Cardiac muscle cell (in vitro differentiated cells and primary cell): Measurements from ENCODE around the gene APBA2. TPM values are rescaled to one million over a fixed set of nuclear protein-coding genes. Genes with fewer than 3 reads are reported as not detected.

Experiments used
- DNase-seq, 2 donors: peaks; one replicate each; pipeline versions ENCODE4 v3.0.0 to v3.0.0-alpha.2; 2010 to 2017; ENCODE audit warnings: low read depth in 1 of 2, low spot score in 1 of 2
- H3K27ac ChIP-seq: fragments of 200-600 bp; sonication (generic); 2 replicates; pipeline ENCODE4 v1.5.1; 2016
- H3K27me3 ChIP-seq: fragments of 200-600 bp; sonication (generic); 2 replicates; pipeline ENCODE4 v1.6.0; 2016; ENCODE audit warnings: control low read depth
- H3K36me3 ChIP-seq: fragments of 200-600 bp; sonication (generic); 2 replicates; pipeline ENCODE4 v1.5.1; 2016; ENCODE audit warnings: control low read depth
- H3K4me1 ChIP-seq: fragments of 200-600 bp; sonication (generic); 2 replicates; pipeline ENCODE4 v1.8.1; 2017; ENCODE audit warnings: low read depth, mild to moderate bottlenecking, mixed run types
- H3K4me3 ChIP-seq: fragments of 200-600 bp; sonication (generic); 2 replicates; pipeline ENCODE4 v1.5.1; 2016; ENCODE audit warnings: mild to moderate bottlenecking
- H3K9me3 ChIP-seq: fragments of 200-600 bp; sonication (generic); 2 replicates; pipeline ENCODE4 v1.5.1; 2017; ENCODE audit warnings: low read depth, mild to moderate bottlenecking, control low read depth
- polyA plus RNA-seq: library from polyadenylated mRNA; unstranded; fragments of >200 nt; fragmentation: Nextera tagmentation; extraction: Ambion mirVana; gene quantifications from 2 replicates; pipeline ENCODE4 v1.2.1, GENCODE V29; 2016
- total RNA-seq: library from RNA; depleted of rRNA; stranded (reverse); fragments of >200 nt; gene quantifications from 2 replicates; pipeline ENCODE4 v1.2.3, GENCODE V29; 2016
- TF ChIP-seq, protein P1 (sequence below): IDR thresholded peaks from 2 replicates; pipeline ENCODE4 v1.5.1; 2012; ENCODE audit warnings: low read depth, mild to moderate bottlenecking, low read length

Gene APBA2
- total and polyA plus RNA-seq, 2 experiments from 2014 or later: 20.5 to 33.2 TPM

DNA sequence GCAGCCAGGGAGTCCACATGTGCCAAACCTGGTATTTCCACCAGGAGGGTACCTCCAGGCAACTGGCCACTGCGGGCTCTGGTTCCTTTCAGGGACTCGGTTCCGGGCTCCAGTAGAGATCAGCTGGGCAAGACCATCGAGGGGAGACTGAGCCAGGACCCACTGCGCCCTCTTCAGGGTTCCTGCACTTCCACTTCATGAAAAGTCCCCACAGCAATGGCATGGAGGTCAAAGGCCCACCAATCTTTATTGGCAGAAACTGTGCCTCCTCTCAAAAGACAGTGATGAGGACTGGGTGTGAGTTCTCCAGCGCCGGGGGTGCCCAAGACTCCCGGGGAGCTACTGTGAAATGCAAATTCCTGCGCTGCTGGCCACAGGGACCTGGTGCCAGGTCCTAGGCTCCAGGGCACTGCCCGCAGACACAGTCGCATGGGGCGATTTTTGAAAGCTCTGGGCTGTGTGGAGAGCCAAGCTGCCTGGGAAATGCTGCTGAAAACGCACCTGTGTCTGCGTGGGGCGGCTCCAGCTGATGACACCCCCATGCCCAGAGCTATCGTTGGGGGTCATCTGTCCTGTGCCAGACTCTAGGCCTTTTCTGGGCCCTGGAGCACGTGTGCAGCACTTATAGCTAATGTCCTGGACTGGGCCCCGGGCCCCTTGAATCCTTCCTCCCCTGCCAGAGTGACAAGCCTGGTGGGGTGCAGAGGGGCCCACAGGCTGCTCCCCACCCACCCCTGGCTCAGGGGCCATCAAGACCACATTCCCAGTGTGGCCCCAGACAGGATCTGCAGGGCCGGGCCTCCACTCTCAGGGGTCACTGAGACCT, 239.8 kb downstream of the APBA2 start:
- Histone ChIP-seq H3K9me3 (no peaks in the 10 kb centered on the region), H3K27ac (no peak overlapping the region), H3K36me3 (no peaks in the 10 kb centered on the region), H3K4me3 (no peak overlapping the region), H3K27me3 (no peaks in the 10 kb centered on the region), H3K4me1 (no peaks in the 10 kb centered on the region)
- TF ChIP-seq, protein P1, sequence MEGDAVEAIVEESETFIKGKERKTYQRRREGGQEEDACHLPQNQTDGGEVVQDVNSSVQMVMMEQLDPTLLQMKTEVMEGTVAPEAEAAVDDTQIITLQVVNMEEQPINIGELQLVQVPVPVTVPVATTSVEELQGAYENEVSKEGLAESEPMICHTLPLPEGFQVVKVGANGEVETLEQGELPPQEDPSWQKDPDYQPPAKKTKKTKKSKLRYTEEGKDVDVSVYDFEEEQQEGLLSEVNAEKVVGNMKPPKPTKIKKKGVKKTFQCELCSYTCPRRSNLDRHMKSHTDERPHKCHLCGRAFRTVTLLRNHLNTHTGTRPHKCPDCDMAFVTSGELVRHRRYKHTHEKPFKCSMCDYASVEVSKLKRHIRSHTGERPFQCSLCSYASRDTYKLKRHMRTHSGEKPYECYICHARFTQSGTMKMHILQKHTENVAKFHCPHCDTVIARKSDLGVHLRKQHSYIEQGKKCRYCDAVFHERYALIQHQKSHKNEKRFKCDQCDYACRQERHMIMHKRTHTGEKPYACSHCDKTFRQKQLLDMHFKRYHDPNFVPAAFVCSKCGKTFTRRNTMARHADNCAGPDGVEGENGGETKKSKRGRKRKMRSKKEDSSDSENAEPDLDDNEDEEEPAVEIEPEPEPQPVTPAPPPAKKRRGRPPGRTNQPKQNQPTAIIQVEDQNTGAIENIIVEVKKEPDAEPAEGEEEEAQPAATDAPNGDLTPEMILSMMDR: no peak
- no peak for DNase-seq

DNA sequence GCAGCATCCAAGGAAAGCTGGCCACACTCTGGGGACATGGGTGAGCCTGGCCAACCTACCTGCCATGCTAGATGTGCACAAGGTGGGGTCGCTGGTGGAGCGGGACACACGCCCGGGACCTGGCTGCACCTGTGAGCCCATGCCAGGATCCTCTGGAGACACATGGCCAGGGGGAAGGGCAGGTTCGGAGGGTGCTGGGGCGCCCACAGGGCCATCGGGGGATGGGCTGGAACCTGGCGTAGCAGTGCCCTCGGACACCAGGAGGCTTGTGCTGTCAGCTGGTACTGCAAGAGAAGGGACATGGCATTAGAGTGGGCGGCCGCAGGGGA, 240.4 kb downstream of the APBA2 start:
- Histone ChIP-seq H3K4me3 (no peak overlapping the region), H3K27ac (no peak overlapping the region), H3K9me3 (no peaks in the 10 kb centered on the region), H3K27me3 (no peaks in the 10 kb centered on the region), H3K4me1 (no peaks in the 10 kb centered on the region), H3K36me3 (no peaks in the 10 kb centered on the region)
- DNase-seq: no peak
- TF ChIP-seq, protein P1: no peak

DNA sequence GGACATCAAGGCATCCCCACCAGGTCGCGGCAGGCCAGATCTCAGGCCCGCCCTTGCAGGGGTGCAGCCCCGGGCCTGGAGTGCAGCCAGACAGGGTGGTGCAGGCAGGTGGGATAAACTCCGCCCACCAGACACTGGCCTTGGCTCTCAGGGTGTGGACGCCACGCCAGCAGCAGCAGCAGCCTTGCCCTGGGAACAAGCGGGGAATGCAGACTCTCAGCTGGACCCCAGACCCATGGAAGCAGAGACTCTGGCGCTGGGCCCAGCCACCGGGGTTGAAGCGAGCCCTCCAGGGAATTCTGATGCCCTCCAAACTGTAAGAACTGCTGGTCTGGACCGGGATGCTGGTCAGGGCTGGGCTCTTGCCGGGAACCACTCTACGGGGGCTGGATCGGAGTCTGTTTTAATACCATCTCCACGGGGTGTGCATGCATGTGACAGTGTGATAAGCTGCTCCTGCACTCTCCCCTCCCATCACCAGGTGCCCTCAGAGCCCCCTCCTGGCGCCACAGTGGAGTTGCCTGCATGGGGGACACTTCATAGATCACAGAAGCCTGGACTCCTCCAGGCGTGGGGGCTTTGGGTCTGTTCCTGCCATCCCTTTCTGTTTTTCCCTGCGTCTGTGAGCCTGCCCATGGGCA, 241.2 kb downstream of the APBA2 start:
- Histone ChIP-seq H3K4me1 (no peaks in the 10 kb centered on the region), H3K27me3 (no peaks in the 10 kb centered on the region), H3K9me3 (no peaks in the 10 kb centered on the region), H3K27ac (no peak overlapping the region), H3K36me3 (no peaks in the 10 kb centered on the region), H3K4me3 (no peak overlapping the region)
- DNase-seq: no peak
- TF ChIP-seq, protein P1: peak; percentile 5

DNA sequence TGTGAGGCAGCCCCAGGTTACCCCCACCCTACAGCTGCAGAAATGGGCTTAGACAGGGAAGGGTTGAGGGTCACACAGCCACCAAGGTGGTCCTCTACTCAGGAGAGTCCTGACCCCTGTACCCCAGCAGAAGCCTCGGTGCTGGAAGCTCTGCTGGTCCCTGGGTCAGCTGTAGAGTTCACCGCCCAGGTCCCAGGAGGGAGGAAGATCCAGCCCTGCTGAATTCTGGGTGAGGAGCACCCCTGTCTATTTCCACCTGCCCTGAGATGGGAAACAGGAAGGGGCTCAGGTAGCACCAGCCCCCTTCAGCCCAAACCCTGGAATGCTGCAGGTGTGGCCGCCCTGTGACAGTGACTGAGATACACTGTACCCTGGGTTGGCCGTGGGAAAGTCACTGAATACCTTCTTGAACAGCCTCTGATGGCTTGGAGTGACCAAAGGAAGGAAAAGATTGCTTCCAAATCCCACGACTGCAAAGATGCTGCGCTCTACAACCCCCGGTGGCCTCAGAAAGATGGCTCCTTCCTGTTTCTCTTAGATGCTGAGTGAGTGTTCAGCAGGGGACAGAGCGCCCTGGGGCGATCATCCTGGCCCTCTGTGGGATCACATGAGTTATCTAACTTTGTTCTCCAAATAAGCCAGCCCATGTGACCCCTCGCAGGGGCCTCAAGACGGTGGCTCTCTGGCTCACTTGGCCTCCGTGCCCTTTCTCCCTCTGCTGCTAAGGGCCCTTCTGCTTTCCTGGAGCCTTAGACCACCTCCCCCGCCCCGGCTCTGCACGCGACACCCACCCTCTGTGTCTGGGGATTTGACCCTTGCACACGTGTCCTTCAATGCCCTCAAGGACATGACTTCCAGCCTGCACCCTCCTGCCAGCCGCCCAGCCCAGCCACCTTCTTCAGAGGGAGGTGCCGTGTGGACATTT, 242.0 kb downstream of the APBA2 start:
- Histone ChIP-seq H3K27me3 (no peaks in the 10 kb centered on the region), H3K4me3 (no peak overlapping the region), H3K9me3 (no peaks in the 10 kb centered on the region), H3K36me3 (no peaks in the 10 kb centered on the region), H3K27ac (no peak overlapping the region), H3K4me1 (no peaks in the 10 kb centered on the region)
- TF ChIP-seq, protein P1: no peak
- no peak for DNase-seq

DNA sequence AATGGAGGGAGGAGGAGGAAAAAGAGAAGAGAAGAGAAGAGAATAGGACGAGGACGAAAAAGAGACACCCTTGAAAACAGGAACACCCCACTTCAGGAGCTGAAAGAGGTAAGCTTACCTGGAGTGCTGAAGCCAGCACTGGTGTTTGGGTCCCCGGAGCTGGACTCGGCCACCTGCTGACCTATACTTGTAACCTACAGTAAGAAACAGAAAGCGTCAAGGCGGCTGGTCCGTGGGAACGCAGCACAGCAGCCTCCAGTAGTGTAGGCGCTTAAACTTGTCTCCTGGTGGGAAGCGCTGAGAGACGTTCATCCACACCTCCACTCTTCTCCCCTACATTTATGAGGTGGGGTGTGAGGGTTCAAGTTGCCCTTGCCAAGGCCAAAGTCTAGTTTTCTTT, 242.9 kb downstream of the APBA2 start:
- H3K9me3 ChIP-seq: no peaks in the 10 kb centered on the region
- H3K4me3 ChIP-seq: no peak overlapping the region
- H3K27ac ChIP-seq: no peak overlapping the region
- TF ChIP-seq, protein P1: no peak
- no peaks in the 10 kb centered on the region for H3K27me3 ChIP-seq
- H3K4me1 ChIP-seq: no peaks in the 10 kb centered on the region
- no peak for DNase-seq
- no peaks in the 10 kb centered on the region for H3K36me3 ChIP-seq
